GM18870 (cell line): ENCODE measurements around the gene HELT.
"Not testable (repeated sequence)": the region's sequence is repeated elsewhere in the genome, so short reads cannot be mapped to it uniquely, and the experiment has no call there.

Source experiments
- ATAC-seq: cut with Tn5 transposase; IDR thresholded peaks from one replicate; pipeline ENCODE4 v1.9.1; 2021; ENCODE audit warnings: moderate library complexity; ENCODE audit not compliant: unreplicated experiment

HELT gene

GRCh38 chr4:185017964-185018772 lies at the start of gene HELT:
Gene HELT, plus strand, starts transcription at chr4:185018490. Its CDS starts 439 bp downstream, at chr4:185018929.
- ATAC-seq = no peak

- ATAC-seq = no peak
Measured at GRCh38 chr4:184968784-184969201, 49.5 kb upstream of the HELT start.

GRCh38 chr4:184969610-184970009 lies 48.7 kb upstream of the HELT start:
- ATAC-seq = no peak

GRCh38 chr4:184972991-184973390 lies 45.3 kb upstream of the HELT start:
- ATAC-seq = no peak

GRCh38 chr4:184976348-184976747 lies 41.9 kb upstream of the HELT start:
- ATAC-seq = not testable (repeated sequence)

GRCh38 chr4:184977747-184978146 lies 40.5 kb upstream of the HELT start:
- ATAC-seq = no peak

GRCh38 chr4:184978211-184978610 lies 40.1 kb upstream of the HELT start:
- no peak for ATAC-seq

GRCh38 chr4:184979461-184980124 lies 38.7 kb upstream of the HELT start:
- ATAC-seq = no peak

- ATAC-seq = no peak
Measured at GRCh38 chr4:184980261-184980660, 38.0 kb upstream of the HELT start.

- ATAC-seq = peak; percentile 78
Measured at GRCh38 chr4:184983672-184984356, 34.5 kb upstream of the HELT start.

GRCh38 chr4:184987493-184988031 lies 30.7 kb upstream of the HELT start:
- ATAC-seq = no peak

- ATAC-seq = no peak
Measured at GRCh38 chr4:184988611-184989010, 29.7 kb upstream of the HELT start.

GRCh38 chr4:184989283-184989682 lies 29.0 kb upstream of the HELT start:
- not testable (repeated sequence) for ATAC-seq

GRCh38 chr4:184990131-184990530 lies 28.2 kb upstream of the HELT start:
- ATAC-seq = not testable (repeated sequence)

- no peak for ATAC-seq
Measured at GRCh38 chr4:184991860-184992259, 26.4 kb upstream of the HELT start.

GRCh38 chr4:184992422-184992821 lies 25.9 kb upstream of the HELT start:
- ATAC-seq = no peak

GRCh38 chr4:184993247-184993646 lies 25.0 kb upstream of the HELT start:
- no peak for ATAC-seq

GRCh38 chr4:184994010-184994622 lies 24.2 kb upstream of the HELT start:
- ATAC-seq = no peak

GRCh38 chr4:184994623-184995010 lies 23.7 kb upstream of the HELT start:
- no peak for ATAC-seq

GRCh38 chr4:184997656-184998055 lies 20.6 kb upstream of the HELT start:
- ATAC-seq = not testable (repeated sequence)

GRCh38 chr4:185002784-185003183 lies 15.5 kb upstream of the HELT start:
- ATAC-seq = no peak
